SK-MEL-5 (cell line): ENCODE measurements around the gene ANTKMT. TPM values are rescaled to one million over a fixed set of nuclear protein-coding genes. Genes with fewer than 3 reads are reported as not detected.

Experiments
- DNase-seq: peaks from one replicate; pipeline ENCODE4 v3.0.0-alpha.2; 2016; ENCODE audit warnings: low read depth, low spot score
- in situ Hi-C: cut with HindIII; loops from 2 replicates; pipeline ENCODE4 v1.10.0; 2016; ENCODE audit warnings: low sequenced_read_pairs, high pct_unique_total_duplicates, low pct_unique_long_range_greater_than_20kb
- total RNA-seq: library from RNA; depleted of rRNA; stranded (reverse); fragments of >200 nt; shearing (Covaris generic); gene quantifications from 2 replicates; pipeline ENCODE4 v1.2.3, GENCODE V29; 2014

ANTKMT gene
- total RNA-seq, 1 experiment from 2014 or later, result 18.6 TPM

DNA sequence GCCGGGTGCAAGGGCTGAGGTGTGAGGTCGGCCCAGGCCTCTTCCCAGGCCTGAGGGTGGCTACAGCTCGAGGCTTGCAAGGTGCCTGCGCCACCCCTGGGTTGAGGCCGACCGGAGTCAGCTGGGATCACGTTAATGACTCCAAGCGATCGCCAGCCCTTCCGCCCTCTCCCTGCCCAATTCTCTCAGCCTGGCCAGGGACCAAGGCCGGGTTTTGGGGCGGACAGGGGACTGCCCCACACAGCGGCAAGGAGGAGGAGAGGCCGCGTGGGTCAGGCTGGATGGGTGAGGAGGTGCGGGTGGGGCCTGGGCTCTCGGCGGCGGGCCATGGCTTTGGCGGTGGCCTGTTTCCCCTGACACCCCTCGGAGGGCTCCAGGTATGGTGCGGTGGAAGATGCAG is 27.6 kb upstream of the ANTKMT start:
- DNase-seq, result no peak
- in situ Hi-C loops, result no loop called here

DNA sequence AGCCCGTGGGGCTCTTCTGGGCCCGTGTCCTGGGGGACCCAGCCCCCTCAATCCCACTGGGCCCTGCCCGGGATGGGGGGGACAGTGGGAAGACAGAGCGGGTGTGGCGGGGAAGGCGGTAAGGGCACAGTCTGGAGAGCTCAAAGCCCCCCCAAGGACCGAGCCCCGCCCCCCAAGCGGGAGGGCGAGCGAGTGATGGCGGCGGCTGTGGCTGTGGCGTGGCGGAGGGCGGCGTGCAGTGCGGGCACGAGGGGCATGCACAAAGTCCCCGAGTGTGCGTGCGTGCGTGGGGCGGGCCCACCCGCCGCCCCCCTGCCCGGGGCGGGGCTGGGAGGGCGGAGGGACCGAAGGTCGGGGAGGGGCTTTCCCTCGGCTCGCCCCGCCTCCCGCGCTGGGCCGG is 27.2 kb upstream of the ANTKMT start:
- no peak for DNase-seq
- in situ Hi-C loops, result no loop called here

DNA sequence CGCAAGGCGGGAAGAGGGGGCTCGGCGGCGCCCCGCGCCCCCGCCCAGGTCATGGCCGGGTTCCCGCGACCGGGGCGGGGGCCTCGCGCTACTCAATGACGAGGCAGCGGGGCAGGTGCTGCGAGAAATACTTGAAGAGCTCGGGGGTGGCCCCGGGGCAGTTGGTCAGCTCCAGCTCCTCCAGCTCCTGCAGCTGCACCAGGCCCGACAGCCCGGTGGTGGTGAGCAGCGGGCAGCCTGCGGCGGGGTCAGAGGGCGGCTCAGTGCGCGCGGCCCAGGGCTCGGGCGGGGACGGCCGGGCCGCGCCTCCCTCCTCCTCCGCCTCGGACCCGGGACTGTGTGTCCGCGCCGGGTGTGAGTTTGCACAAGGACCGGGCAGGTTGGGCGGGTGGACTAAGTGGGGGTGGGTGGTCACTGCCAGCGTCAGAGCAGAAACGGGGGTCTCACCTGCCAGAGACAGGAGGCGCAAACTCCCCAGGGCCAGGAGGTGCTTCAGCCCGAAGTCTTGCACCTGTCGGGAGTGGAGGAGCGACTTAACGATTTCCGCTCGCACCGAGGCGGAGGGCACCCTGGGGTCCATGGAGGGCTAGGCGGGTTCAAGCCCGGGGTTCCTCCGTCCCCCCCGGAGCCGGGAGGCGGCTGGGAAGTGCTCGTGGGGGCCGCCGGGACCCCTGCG is 26.6 kb upstream of the ANTKMT start:
- no peak for DNase-seq
- in situ Hi-C loops, result no loop called here

DNA sequence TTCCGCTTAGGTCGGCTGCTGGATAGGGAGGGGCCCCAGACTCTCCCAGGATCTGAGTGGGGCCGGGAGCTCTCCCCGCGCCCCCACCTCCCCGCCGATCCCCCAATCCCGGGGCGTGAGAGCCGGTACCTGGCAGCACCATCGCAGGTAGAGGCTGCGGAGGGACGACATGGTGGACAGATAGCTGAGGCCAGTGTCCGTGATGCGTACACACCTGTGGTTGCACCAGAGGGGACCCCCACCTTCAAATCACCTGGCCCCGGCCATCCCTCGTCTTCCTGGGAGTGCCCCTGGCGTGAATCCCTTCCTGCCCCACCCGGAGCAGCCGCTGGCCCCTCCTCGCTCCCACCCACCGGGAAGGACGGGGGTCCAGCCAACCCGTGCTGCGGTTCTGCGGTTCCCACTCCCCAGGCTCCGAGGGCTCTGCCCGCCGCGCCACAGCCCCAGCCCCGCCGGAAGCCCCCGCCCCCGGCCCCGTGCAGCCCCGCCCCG is 26.0 kb upstream of the ANTKMT start:
- no peak for DNase-seq
- in situ Hi-C loops, result no loop called here

DNA sequence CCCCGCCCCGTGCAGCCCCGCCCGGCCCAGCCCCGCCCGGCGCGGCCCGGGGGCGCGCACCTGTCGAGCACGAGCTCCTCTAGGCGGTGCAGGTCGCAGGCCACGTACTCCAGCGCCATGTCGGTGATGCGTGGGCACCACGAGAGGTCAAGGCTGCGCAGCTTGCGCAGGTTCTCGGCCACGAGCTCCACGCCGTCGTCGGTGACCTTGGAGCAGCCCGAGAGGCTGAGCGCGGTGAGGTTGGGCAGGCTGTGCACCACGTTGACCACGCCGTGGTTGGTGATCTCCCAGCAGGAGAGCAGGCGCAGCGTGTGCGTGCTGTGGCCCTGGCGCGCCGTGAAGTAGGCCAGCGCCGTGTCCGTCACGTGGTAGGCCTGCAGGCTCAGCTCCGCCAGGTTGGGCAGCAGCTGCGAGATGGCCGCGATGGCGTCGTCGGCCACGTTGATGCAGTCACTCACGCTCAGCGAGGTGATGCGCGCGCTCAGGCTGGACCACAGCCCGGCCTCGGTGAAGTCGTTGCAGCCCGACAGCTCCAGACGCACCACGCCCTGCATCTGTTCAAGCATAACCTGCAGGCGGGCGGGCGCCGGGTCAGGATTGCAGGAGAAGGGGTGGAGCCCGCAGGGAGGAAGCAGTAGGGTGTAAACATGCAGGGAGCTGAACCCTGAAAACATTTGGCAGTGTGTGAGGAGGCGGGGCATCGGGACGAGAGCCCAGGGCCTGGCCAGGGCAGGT is 25.4 kb upstream of the ANTKMT start:
- in situ Hi-C loops, result no loop called here

DNA sequence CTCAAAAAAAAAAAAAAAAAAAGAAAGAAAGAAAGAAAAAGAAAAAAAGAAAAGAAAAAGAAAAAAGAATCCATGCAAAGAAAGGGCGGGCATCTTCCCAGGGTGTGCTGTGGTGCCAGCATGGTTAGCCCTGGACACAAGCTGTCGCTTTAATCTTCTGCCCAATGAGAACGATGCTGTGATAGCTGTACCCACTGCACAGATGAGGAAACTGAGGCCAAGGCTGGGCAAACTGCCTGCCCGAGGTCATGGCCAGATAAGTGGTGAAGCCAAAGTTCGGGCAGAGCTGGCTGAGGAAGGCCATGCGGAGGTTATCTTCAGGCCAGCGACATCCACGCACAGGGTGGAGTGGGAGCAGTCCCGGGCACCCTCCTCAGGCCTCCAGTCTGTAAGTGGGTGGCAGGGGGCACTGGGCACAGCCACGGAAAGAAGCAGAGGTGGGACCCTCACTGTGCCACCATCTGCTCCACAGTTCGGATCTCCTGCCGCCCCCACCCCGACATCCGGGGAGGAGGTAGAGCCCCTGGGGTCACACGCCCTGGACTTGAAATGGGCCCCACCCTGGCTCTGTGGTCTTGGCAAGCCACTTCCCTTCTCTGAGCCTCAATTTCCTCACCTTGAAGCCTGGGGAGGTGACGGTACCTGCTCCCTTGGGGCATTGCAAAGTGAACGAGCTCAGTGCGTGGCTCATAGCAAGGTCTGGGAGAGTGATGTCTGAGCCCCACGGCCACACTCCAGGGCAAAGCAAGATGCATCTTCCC is 21.9 kb upstream of the ANTKMT start:
- no peak for DNase-seq
- in situ Hi-C loops, result no loop called here

More for the DNA sequence above, 25.4 kb upstream of the ANTKMT start:
- no peak for DNase-seq

DNA sequence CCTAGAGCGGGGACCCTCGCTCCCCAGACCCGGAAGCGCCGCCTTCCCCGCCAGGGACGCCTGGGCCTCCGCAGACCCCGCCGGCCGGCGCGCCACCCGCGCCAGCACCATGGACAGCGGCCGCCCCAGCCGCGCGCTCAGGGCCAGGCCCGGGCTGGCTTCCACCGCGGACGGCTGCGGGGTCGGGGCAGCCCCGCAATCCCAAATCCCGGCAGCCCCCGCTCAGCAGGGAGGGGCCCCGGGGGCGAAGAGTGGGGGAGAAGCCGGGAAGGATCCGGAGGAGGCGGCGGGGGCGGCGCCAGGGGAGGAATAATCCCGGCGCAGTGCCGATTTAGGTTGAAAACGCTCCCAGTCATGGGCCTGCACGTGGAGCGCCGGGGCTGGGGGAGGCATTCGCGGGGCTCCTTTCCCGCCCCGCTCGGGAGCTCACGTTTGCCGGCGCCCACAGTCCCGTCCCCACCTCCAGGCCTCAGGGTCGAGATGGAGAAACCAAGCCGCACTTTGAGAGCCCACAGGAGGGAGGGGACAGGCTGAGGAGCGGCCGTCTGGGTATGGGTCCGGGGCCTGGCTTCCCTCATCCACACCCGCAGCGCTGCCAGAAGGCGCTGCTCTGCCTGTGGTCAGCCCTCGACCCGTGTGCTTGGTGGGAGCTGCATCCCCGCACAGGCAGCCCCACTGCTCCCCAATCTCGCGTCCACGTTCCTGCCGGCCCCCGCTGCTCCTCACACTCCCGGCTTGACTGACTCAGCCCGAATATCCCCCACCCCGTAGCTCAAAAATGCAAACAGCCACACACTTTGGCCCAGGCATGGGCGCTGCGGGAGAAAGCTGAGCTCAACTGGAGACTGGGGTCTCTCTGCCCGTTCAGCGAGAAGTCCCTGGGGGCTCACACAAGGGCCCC is 20.0 kb upstream of the ANTKMT start:
- in situ Hi-C loops, result no loop called here
- DNase-seq, result no peak

DNA sequence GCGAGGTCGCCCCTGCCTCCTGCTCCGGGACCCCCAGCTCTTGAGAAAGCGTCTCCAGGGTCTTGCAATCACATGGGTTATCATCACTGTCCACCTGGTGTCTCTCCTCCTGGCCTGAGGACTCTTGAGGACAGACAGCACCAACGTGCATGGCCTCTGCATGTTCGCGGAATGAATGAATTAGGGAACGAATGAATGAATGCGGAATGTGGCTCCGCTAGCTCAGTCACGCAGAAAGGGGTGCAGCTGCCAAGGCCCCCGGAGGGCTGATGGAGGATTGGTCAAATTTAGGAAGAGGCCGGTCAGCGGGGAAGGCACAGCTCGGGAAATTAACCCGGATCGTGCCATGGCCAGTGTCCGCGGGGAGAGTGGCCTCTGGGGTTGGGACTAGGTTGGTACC is 18.6 kb upstream of the ANTKMT start:
- in situ Hi-C loops, result no loop called here
- no peak for DNase-seq

DNA sequence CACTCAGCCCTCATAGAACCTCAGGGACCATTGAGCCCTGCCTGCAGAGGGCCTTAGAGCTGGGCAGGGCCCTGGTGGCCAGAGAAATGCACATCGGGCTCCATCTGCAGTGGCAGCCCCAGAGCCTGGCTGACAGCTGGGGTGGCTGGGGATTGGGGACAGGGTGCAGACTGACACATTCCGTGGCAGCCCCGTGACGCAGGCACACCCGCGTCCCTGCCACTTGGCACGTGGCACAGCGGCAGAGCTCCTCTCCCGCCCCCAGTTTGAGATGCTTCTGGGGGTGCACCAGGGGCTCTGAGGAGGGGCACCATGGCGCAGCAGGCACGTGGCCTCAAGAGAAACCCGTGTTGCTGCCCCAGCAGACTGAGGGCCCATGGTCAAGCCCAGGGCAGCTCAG is 17.5 kb upstream of the ANTKMT start:
- in situ Hi-C loops, result no loop called here
- DNase-seq, result no peak

DNA sequence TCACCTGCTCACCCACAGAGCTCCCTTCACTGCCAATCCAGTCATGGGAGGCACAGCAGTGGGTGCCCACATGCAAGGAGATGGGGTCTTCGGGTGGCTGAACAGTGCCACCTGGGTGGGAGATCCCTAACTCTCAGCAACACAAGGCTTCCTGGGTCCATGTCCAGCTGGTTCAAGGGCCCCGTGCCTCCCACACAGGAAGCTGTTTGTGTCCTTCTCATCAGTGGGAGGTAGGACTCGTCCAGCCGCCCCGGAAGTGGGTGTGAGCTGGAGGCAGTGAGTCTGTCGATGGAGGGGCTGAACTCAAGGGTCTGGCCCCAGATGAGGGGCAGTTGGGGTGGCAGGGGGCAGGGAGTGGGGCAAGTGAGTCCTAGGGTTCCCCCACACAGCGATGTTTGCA is 16.9 kb upstream of the ANTKMT start:
- in situ Hi-C loops, result no loop called here
- DNase-seq, result no peak

DNA sequence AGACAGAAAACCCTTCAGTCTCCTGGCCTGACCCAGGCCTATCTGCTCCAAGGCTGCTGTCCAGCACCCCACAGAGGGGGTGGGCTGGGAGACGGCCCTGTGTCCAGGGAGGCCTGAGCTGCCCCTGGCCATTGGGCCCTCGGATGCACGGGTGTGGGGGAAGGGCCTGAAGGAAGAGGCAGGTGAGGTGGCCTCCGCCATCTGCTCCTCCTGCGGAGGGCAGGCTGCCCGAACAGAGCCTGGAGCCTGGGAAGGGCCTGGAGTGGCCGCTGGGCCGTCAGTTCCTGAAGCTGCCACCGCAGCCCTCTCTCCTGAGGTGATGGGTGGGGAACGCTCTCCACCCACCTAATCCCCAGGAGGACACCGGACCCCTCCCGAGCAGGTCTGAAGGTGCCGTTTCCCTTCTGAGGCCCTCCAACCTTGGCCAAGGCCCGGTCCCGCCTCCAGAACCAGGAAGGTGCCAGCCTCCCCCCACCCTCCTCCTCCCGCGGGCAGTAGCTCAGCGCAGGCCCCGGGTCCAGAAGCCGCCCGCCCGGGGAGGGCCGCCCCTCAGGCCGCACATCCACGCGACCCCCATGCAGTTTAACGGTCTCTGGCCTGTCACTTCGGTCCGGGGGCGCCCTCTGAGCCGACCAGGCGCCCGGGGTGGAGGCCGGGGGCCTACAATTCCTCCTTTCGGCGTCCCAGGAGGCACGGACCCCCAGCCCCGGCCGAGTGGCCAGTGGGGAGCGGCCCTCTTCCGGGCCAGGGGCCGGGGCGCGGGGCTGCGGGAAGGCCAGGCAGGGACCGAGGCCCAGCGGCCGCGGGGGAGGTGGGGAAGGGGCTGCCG is 16.2 kb upstream of the ANTKMT start:
- no peak for DNase-seq
- in situ Hi-C loops, result no loop called here

DNA sequence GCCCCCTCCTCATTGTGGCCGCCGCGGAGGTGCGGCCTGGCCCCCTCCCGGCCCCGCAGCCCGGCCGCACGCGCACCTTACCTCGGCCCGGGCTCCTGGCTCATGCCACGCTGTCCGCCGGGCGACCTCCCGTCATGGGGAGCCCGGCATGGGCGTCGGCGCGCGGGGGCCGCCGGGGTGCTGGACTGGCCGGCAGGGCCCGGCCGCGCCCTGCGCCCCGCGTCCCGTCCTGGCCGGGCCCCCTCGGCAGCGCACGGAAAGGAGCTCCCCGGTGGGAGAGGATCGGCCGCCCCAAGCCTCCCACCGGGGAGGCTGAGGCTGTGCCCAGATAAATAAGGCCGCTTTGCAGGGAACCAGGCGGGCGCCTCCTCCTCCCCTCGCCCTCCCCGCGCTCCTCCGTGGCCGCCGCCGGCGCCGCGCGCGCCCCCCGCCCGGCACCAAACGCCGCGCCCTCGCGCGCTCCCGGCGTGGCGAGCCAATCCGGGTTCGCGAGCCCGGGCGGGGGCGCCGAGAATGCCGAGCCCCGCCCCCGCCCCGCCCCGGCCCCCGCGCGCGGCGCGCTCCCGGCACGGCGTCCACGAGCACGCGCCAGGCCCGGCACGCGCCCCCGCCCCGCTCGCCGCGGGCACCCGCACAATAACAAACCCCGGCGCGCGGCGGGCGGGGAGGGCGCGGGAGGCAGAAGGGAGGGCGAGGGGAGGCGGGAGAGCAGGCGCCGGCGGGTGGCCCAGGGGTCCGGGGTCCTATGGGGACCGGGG is 15.3 kb upstream of the ANTKMT start, which contains the start of gene FBXL16:
Gene FBXL16 (minus strand): TSS at position 371 of the 758 bp plus-strand sequence. CDS start 8,396 bp downstream, outside the sequence.
- in situ Hi-C loops, result no loop called here
- DNase-seq, result peak; percentile 53

DNA sequence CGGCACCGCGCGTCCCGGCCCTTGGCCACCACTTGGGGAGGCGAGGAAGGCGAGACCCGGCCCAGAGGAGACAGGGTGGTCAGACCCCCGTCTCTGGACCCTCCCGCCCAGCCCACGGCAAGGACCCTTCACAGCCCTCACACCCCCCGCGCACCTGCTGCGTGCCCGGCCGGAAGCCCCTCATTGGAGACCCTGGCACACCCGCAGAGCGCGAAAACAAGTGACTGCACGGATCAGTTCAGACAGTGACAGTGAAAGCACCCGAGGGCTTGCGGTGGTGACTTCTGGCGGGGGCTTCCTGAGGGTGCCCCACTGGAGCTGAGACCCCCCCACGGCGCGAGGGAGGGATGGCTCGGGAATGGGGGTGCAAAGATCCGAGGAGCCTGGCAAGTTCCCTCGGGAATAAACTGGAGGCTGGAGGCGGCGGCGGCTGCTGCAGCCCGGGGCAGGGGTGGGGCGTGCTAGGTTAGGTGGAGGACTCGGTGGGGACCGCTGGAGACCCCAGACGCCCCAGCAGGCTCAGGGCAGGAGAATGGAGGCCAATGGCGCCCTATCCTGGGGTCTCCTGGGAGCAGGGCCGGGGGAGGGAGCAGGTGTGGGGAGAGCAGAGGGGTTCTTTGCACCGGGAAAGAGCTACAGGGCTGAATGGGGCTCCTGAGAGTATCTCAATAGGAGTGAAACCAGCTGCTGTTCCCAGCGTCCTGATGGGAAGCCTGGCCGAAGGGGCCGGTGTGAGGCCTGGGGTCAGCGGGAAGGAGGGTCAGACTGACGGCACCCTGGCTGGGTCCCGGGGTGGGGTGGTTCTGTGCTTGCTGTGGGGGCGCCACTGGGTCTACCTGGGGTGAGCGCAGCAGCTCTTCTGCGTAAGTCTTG is 14.5 kb upstream of the ANTKMT start:
- no peak for DNase-seq
- in situ Hi-C loops, result no loop called here

DNA sequence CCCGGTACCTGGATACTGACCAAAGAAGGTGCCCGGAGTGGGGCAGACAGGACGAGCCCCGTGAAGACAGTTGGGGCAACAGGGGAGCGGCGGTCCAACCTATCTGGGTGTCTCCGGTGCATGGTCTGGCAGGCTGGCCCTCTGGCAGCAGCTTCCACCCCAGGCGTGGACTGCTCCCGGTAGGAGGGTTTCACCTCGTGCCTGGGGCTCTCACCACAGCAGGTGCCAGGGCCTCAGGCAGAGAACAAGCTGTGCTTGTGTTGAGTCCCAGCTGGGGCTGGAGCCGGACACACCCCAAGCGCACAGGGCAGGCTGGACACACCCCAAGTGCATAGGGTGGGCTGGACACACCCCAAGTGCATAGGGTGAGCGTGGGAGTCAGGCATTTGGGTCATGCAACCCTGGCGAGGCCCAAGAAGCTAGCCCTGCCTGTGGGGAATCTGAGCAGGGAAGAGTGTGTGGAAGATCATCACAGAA is 13.8 kb upstream of the ANTKMT start:
- no peak for DNase-seq
- in situ Hi-C loops, result no loop called here

DNA sequence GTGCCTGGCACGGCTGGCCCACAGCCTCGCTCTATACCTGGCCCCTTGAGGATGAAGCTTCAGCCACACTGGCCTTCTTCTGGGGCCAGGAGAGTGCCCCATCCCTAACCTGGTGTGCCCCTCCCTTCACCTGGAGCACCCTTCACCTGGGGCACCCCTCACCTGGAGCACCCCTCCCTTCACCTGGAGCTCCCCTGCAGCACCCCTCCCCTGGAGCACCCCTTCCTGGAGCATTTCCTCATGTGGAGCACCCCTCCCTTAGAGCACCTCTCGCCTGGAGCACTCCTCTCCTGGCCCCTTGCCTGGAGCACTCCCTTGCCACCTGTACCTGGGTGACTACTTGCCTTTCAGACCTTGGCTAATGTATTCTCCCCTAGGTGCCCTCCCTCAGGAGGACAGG is 12.9 kb upstream of the ANTKMT start:
- no peak for DNase-seq
- in situ Hi-C loops, result no loop called here
